SU-DHL-6 (cell line): ENCODE data around the gene EPHA6.

Source experiments
- H2AFZ ChIP-seq: fragments of 200-600 bp; sonication (generic); 2 replicates; pipeline ENCODE4 v1.6.1; 2014; ENCODE audit warnings: low read depth, mild to moderate bottlenecking, moderate library complexity, mixed read lengths, antibody characterized with exemption, low read length; ENCODE audit not compliant: severe bottlenecking
- H3F3A ChIP-seq: fragments of 200-600 bp; shearing (Covaris generic); 2 replicates; pipeline ENCODE4 v1.6.0; 2016; ENCODE audit warnings: antibody characterized with exemption, mild to moderate bottlenecking; ENCODE audit not compliant: insufficient read depth
- H3K27ac ChIP-seq: fragments of 200-600 bp; sonication (generic); 2 replicates; pipeline ENCODE4 v1.5.1; 2016; ENCODE audit warnings: low read depth, mild to moderate bottlenecking, low read length, moderate library complexity, mixed read lengths
- H3K27me3 ChIP-seq: fragments of 200-600 bp; sonication (generic), shearing (Covaris generic); 2 replicates; pipeline ENCODE4 v1.6.0; 2014; ENCODE audit warnings: mild to moderate bottlenecking, low read length
- H3K36me3 ChIP-seq: fragments of 200-600 bp; sonication (generic); 2 replicates; pipeline ENCODE4 v1.6.1; 2014; ENCODE audit warnings: mild to moderate bottlenecking, low read length, mixed read lengths
- H3K4me2 ChIP-seq: fragments of 300-600, 200-600 bp; shearing (Covaris generic), sonication (generic); 2 replicates; pipeline ENCODE4 v1.6.0; 2014; ENCODE audit warnings: low read length, low read depth, mild to moderate bottlenecking; ENCODE audit not compliant: poor library complexity, severe bottlenecking
- H3K4me3 ChIP-seq: fragments of 200-600 bp; sonication (generic); 2 replicates; pipeline ENCODE4 v1.5.1; 2014; ENCODE audit warnings: antibody characterized with exemption, low read length, mild to moderate bottlenecking, mixed read lengths; ENCODE audit not compliant: insufficient read depth, poor library complexity, severe bottlenecking
- H3K79me2 ChIP-seq: fragments of 200-600 bp; sonication (generic); 2 replicates; pipeline ENCODE4 v1.6.1; 2014; ENCODE audit warnings: mild to moderate bottlenecking, low read length, moderate library complexity; ENCODE audit not compliant: insufficient read depth
- H3K9ac ChIP-seq: fragments of 200-600 bp; sonication (generic); 2 replicates; pipeline ENCODE4 v1.7.0; 2014; ENCODE audit warnings: mild to moderate bottlenecking, low read length
- H3K9me2 ChIP-seq: fragments of 200-600 bp; sonication (generic); replicated peaks from 2 replicates; pipeline ENCODE4 v1.6.1; 2014; ENCODE audit warnings: low read length; ENCODE audit not compliant: insufficient read depth
- H3K9me3 ChIP-seq: fragments of 200-600 bp; sonication (generic); 2 replicates; pipeline ENCODE4 v1.6.1; 2014; ENCODE audit warnings: low read length, mixed read lengths; ENCODE audit not compliant: insufficient read depth
- H4K20me1 ChIP-seq: fragments of 200-600 bp; sonication (generic); 2 replicates; pipeline ENCODE4 v1.6.1; 2014; ENCODE audit warnings: low read depth, mild to moderate bottlenecking, antibody characterized with exemption, low read length, moderate library complexity, mixed read lengths
- EZH2phosphoT487 ChIP-seq: fragments of 200-600 bp; sonication (generic), shearing (Covaris generic); conservative IDR thresholded peaks from 2 replicates; pipeline ENCODE4 v1.6.1; 2018; ENCODE audit warnings: mild to moderate bottlenecking, antibody characterized with exemption, low read length, moderate library complexity, mixed read lengths
- TF ChIP-seq, protein P1 (sequence below): fragments of 200-600 bp; sonication (generic); IDR thresholded peaks from one replicate; pipeline ENCODE4 v1.5.1; 2017; ENCODE audit warnings: antibody characterized with exemption, mild to moderate bottlenecking, low read length, moderate library complexity; ENCODE audit not compliant: insufficient read depth, poor library complexity, severe bottlenecking

Gene EPHA6

DNA sequence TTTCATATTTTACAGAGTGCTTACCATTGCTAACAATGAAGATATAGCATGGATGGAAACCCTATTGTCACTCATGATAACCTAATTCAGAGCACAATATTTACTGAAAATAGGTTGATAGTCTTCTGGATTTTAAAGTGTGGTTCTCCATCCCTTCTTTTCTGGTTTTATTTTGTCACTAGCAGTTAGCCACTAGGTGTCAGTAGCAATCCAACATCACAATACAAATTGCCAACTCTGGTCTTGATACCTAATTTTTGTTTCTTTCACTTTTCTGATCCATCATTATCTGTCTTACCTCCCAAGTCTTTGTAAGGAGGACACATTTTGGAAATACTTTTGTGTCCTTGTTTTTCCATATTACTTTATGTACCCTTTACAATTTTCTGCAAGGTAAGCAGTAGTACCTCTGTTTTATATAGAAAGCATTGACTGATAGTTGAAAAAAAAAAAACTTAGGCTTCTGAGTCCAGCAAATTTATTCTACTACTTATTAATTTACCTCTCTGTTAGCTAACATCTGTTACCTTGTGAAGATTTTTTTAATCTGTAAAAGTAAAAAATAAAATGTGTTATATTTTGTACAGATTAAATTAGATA, 979.1 kb downstream of the EPHA6 start:
- H2AFZ ChIP-seq: no peak overlapping the region
- no peaks in the 10 kb centered on the region for H3K27me3 ChIP-seq
- H3K79me2 ChIP-seq: no peaks in the 10 kb centered on the region
- H3K9me2 ChIP-seq: no peaks in the 10 kb centered on the region
- TF ChIP-seq, protein P1, sequence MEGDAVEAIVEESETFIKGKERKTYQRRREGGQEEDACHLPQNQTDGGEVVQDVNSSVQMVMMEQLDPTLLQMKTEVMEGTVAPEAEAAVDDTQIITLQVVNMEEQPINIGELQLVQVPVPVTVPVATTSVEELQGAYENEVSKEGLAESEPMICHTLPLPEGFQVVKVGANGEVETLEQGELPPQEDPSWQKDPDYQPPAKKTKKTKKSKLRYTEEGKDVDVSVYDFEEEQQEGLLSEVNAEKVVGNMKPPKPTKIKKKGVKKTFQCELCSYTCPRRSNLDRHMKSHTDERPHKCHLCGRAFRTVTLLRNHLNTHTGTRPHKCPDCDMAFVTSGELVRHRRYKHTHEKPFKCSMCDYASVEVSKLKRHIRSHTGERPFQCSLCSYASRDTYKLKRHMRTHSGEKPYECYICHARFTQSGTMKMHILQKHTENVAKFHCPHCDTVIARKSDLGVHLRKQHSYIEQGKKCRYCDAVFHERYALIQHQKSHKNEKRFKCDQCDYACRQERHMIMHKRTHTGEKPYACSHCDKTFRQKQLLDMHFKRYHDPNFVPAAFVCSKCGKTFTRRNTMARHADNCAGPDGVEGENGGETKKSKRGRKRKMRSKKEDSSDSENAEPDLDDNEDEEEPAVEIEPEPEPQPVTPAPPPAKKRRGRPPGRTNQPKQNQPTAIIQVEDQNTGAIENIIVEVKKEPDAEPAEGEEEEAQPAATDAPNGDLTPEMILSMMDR: peak; percentile 56
- no peak for TF ChIP-seq EZH2phosphoT487
- no peak overlapping the region for H3K4me3 ChIP-seq
- no peaks in the 10 kb centered on the region for H3K9me3 ChIP-seq
- no peaks in the 10 kb centered on the region for H3F3A ChIP-seq
- H3K27ac ChIP-seq: no peak overlapping the region
- H3K36me3 ChIP-seq: no peaks in the 10 kb centered on the region
- H3K4me2 ChIP-seq: no peak overlapping the region
- H4K20me1 ChIP-seq: no peaks in the 10 kb centered on the region
- no peak overlapping the region for H3K9ac ChIP-seq

DNA sequence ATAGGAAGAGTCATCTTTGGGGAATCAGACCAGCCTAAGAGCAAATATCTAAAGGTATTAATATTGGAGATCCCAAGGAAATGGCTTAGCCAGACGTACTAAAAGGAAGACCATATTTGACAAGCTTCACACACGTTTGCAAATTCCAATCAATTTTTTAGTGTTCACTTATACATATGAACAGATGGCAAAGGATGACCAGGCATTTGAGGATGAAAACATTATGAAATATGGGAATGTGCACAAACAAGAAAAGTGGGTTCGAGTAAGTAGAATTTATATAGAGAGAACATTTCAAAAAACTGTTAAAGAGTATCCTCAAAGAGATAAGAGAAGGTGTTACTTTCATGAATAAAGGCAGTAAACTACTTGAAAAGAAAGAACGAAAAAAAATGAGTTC, 981.6 kb downstream of the EPHA6 start:
- Histone ChIP-seq H3K9ac (no peak overlapping the region), H3K27ac (no peak overlapping the region), H3K27me3 (no peaks in the 10 kb centered on the region), H2AFZ (no peak overlapping the region), H3K4me3 (no peak overlapping the region), H3K79me2 (no peaks in the 10 kb centered on the region), H3K9me2 (no peaks in the 10 kb centered on the region), H3K9me3 (no peaks in the 10 kb centered on the region), H3F3A (no peaks in the 10 kb centered on the region), H3K4me2 (no peak overlapping the region), H4K20me1 (no peaks in the 10 kb centered on the region), H3K36me3 (no peaks in the 10 kb centered on the region)
- no peak for TF ChIP-seq EZH2phosphoT487
- TF ChIP-seq, protein P1: no peak
